Adipose tissue (tissue), 3 donors: Measurements from ENCODE around the gene MIEF2. TPM values are rescaled to one million over a fixed set of nuclear protein-coding genes. Genes with fewer than 3 reads are reported as not detected.

Source experiments
- H3K27ac ChIP-seq: one replicate; pipeline ENCODE4 v1.5.1; 2013; ENCODE audit warnings: low read depth, low read length
- whole genome bisulfite sequencing, 3 donors: extraction: QIAGEN DNeasy Blood & Tissue Kit; methylation state at CpG; one replicate each; pipeline ENCODE4 v1.1.7; 2013; 5-methylcytosine and 5-hydroxymethylcytosine counted together
- polyA plus RNA-seq, 3 donors: library from polyadenylated mRNA; stranded (reverse); fragments of 200-250 nt; gene quantifications; one replicate each; pipeline ENCODE4 v1.2.3, GENCODE V29; 2013
- donor health status: healthy with polysubstance abuse.
- donor health status: Bipolar disorder and iron deficiency.
- donor health status: healthy.

Gene MIEF2
- polyA plus RNA-seq, 3 donors, result 2.2 to 8.5 (median 3.0) TPM

DNA sequence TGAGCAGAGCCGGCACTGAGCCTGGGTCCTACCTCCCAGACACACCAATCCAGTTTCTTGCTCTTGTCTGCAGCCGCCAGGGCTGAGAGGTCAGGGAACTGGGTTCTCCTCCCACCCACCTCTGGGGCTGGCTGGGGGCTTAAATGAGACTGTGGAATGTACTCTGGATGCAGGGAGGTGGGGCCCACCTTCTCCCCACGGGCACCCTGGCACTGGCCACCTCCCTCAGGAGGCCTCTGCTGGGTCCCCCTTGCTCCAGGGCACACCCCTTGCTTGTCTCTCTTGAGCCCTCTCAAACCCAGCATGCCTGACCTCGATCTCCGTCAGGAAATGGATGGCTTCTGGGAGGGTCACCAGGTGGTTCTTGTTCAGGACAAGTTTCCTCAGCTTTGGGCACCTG is 8.3 kb upstream of the MIEF2 start:
- WGBS, 3 donors, result 81 to 86% (median 82%) methylated on average over 5 of the region's 5 CpGs

DNA sequence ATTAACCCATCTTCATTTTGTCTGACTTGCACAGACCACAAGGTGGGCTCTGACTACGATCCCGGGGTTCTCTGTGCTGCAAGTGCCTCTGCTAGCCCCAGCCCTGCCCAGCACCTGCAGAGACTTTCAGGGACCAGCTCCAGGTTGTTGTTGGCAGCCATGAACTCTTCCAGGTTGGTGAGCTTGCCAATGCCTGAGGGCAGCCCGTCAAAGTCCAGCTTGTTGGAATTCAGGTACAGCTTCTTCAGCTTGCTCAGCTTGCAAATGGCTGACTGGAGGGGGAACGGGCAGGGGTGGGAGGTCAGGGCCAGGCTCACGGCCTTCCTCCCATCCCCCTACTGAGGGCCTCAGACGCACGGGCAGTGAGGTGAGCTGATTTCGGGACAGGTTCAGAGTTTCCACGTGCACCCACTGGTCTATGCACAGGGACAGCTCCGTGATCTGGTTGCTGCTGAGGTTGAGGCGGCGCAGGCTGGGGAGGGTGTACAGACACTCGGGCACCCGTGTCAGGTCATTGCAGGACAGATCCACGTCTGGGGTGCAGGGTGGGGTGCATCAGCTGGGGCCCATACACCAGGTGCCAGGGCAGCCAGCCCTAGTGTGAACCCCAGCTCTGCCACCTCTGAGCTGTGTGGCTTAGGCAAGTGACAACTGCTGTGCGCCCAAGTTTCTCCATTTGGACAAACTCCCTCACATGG is 7.1 kb upstream of the MIEF2 start:
- WGBS, 3 donors, result 85 to 89% (median 88%) methylated on average over 16 of the region's 16 CpGs
- no peak overlapping the region for H3K27ac ChIP-seq

More for the DNA sequence above, 8.3 kb upstream of the MIEF2 start:
- H3K27ac ChIP-seq, result no peak overlapping the region

DNA sequence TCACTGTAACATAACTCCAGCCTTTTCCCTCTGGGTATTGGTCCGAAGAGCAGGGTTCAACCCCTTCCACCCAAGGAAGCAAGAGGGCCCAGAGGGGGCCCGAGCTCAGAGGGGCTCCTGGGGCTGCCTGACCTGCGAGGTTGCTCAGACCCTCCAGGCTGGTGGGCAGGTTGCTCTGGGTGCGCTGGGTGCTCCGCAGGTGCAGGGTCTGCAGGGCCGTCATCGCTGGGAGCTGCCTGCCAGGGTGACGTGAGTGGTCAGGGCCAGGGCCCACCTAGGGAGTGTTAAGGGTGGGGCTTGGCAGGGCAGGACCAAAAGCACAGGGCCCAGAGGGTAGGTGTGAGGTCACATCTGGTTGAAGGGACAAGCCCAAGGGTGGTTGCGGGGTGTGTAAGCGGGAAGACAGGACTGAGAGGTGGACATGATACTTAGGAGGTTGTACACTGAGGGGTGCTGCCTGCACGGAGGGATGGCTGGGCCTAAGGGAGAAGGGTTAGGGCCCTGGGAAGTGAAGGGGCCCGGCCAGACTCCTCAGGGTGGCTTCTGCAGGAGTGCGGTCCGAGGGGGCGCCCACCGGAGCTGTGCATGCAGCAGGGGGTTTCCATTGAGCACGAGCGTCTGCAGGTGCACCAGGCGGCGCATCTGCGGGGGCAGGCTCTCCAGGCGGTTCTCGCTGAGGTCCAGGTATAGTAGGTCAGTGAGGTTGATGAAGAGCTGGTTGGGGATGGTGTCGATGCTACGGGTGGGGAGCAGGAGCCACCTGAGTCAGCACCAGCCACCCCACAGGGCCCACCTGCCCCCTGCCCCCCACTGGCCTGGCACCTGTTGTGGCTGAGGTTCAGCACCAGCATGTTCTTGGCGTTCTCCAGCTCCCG is 6.3 kb upstream of the MIEF2 start:
- 91 to 94% (median 92%) methylated on average over 24 to 27 of the region's 27 CpGs for WGBS, 3 donors
- H3K27ac ChIP-seq, result no peak overlapping the region

DNA sequence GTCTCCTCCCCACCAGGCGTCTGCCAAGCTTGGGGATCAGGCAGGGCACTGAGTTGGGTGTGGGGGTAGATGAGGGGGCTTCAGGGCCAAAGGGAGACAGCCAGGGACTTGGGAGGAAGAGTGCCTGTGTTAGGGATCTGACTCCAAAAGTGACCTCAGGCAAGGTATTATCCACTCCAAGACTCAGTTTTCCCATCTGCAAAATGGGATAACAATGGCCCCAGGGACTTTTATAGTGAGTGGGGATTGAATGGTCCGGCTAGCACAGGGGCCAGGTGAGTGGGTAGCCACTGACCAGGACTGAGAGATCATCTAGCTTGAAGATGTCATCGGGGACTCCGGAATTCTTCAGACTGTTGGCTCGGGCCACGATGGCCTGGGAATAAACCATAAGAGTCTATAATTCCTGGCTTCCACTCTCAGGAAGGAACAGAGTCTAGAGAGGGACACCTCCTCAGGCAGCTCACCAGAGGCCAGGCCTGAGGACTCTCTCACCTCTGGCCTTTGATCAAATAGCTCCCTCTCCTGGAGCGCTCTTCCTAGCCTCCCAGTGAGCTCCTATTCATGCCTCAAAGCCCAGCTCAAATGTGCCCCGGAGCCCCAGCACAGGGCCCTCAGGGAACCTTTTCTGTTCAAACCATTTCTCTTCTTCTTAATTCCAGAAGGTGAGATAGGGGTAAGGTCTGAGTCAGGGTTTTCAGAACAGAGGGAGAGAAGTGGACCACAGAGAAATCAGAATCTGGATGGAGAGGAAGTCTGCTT is 5.4 kb upstream of the MIEF2 start:
- H3K27ac ChIP-seq, result no peak overlapping the region
- 95 to 98% (median 97%) methylated on average over 8 of the region's 8 CpGs for WGBS, 3 donors

DNA sequence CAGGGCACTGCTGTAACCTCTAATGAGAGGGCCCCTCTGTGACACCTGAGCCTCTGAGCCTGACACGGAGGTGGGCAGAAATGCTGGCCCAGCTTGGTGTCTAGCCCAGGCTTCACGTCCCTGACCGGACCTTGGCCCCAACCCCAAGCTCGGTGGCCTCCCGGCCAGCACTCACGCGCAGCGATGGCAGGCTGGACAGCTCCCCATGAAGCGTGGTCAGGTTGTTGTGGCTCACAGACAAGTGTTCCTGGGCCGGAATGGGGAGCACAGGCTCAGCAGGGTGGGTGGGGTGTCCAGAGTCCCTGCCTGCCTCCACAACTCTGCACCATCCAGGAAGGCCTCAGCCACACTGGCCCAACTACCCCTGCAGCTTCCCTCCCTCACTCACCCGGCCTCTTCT is 4.1 kb upstream of the MIEF2 start:
- no peak overlapping the region for H3K27ac ChIP-seq
- WGBS, 3 donors, result 67 to 85% (median 77%) methylated on average over 11 of the region's 11 CpGs

DNA sequence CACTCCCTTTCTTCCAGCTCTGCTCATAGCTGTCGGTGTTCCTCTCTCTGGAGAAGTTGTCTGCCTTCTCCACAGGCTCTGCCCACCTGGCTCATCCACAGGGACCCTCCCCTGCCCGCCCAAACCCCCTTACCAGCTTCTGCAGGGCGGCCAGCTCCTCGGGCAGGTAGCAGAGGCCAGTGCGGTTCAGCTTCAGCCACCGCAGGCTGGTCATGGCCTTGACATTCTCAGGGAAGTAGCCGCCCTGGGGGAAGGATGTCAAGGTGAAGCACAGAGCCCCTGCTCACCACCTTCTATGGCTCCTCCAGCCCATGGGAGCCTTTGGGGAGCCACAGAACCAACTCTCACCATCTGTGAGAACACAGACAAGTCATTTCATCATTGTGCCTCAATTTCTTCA is 3.7 kb upstream of the MIEF2 start:
- WGBS, 3 donors, result 53 to 87% (median 86%) methylated on average over 7 of the region's 7 CpGs

DNA sequence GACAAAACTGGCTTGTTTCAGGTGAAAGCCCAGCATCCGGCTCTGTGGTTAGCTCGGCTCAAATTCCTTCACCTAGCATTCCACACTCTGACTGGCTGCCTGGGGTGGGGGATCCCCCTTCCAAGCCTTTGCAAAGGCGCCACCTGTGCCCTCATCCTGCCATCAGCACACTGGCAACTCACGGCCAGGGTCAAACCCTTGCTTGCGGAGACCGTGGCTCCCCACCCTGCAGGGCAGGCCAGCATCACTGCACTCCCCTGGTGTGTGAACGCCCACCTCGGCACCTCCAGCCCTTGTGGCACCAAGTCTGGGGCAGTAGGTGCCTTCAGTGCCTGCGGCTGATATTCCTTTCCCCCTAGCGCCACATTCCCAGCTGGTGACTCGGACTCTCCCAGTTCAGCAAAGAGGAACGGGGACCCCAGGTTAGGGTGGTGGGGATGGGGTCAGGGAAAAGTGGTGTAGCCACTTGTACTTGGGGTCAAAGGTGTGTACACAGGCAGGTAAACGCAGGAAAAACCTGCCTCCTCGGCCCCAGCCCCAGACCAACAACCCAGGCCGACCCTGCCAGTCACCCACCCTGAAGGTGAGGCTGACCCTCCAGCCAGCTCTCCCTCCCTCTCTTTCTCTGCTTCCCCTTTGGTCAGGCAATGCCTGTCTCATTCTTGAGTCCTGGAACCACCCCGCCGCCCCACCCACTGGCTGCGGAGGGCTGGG is 3.0 kb upstream of the MIEF2 start:
- WGBS, 3 donors, result 13 to 31% (median 24%) methylated on average over 18 of the region's 18 CpGs
- peak overlapping the region; percentile 45 for H3K27ac ChIP-seq

More for the DNA sequence above, 3.7 kb upstream of the MIEF2 start:
- H3K27ac ChIP-seq, result no peak overlapping the region

DNA sequence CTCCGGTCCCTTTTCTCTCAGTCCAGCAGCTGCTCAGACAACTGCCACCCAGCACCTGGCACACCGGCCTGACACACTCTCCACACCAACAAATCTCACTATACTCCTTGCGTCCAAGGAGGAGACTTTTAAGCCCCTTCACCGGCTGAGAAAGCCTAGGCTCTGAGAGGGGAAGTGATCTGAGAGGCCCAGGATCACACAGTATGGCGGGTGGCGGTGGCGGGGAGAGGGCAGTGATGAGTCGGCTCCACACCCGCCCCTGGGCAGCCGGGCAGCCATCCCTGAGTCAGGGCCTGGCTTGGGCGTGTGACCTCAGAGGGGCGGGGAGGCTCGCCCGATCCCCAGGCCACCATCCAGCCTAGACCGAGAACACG is 2.5 kb upstream of the MIEF2 start:
- peak overlapping the region; percentile 45 for H3K27ac ChIP-seq
- WGBS, 3 donors, result 0 to 1% (median 0%) methylated on average over 13 to 16 of the region's 16 CpGs

DNA sequence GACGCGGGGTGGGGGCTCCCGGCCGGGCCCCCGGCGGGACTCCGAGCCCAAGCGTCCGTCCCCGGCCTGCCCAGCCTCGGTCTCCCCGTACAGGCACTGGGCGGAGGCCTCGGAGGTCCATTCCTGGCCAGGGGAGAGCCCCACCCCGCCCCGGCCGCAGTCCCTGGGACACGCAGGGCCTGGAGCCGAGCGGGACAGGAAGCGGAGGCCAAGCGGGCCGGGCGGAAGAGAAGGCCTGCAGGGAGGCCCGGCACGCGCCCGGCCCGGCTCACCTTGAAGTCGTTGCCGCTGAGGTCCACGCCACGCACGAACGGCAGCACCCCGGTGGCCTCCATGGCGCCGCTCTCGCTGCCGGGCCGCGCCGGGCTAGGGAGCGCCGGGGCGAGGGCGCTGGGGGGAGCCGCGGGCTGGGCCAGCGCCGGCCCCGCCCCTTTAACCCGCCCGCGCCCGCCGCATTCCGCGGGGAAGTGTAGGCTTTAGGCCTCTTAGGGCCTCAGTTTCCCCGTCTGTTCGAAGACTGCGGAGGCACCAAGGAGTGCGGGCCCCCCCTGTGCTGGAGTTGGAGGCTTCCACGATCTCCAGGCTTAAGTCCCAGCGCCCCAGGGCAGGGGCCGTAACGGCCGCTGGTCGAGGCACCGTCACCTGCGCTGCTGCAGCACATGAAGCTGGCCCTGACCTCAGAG is 2.0 kb upstream of the MIEF2 start, which contains the start of gene FLII:
FLII (minus strand) TSS at position 383 of the 683 bp plus-strand sequence; CDS start at position 335, 48 bp downstream.
- peak within 1 kb of the TSS; percentile 45 for H3K27ac ChIP-seq
- whole genome bisulfite sequencing, 3 donors, result 1 to 2% (median 1%) methylated on average over 60 to 71 of the region's 71 CpGs

DNA sequence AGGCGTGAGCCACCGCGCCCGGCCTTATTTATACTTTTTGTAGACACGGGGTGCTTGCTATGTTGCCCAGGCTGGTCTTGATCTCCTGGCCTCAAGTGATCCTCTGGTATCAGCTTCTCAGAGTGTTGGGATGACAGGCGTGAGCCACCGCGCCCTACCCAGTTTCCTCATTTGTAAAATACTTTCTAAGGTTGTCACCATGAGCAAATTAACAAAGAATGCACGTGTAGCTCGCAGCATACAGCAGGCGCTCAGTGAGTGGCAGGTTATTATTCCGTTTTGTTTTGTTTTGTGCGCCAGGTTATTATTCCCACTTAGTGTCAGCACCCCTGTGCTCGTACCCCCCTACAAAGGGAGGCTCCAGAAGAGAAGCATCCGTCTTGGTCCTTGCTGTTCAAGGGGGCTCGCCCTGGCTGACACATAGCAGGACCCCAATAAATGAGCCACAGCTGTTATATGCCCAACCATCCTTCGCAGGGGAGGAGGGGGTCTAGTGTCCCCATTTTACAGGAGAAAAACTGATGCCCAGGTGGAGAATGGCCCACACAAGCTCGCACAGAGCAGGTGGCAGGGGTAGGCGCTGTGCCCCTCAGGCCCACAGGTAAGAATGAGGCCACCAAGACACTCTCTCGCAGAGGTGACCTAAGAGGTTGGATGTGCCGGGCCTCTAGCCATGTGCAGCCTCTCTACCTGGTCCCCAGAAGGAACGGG is 686 bp upstream of the MIEF2 start:
- no peak overlapping the region for H3K27ac ChIP-seq
- 67 to 71% (median 69%) methylated on average over 22 of the region's 22 CpGs for WGBS, 3 donors

DNA sequence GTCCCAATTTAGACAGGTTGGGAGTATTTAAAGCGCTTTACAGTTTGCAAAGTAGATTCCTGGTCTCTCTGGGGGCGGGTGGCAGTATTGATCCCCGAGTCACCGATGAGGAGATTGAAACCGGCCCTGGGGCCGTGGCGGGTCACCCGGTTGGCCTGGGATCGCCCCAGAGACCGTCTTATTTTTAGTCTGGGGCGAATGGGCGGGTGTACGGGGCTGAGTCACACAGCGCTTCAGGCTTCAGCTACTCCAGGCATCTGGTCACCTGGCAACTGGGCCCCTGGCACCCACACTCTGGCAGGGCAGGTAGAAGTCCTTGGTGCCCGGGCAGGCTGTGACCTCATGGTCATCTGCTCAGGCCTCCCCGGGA is 669 bp downstream of the MIEF2 start:
- 1 to 6% (median 3%) methylated on average over 16 of the region's 16 CpGs for WGBS, 3 donors
- H3K27ac ChIP-seq, result no peak overlapping the region

DNA sequence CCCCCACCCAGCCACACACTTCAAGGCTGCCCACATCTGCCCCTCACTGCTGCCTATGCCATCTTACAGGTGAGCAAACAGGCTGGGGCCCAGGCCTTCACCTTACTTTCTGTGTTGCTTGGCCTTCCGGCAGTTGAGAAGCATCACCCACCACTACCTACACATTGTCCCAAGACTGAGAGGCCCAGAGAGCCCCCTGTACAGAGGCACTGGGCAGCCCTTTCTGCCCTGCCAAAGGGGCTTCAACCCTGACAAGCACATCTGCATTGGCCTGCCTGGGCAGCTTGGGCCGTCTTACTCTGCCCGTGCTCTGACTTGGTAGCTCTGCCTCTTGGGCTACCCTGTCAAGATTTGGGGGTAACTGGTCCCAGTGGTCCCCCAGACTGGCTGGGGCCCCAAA is 1.2 kb downstream of the MIEF2 start:
- WGBS, 3 donors, result 63 to 98% (median 89%) methylated on average over 3 of the region's 3 CpGs
- no peak overlapping the region for H3K27ac ChIP-seq

DNA sequence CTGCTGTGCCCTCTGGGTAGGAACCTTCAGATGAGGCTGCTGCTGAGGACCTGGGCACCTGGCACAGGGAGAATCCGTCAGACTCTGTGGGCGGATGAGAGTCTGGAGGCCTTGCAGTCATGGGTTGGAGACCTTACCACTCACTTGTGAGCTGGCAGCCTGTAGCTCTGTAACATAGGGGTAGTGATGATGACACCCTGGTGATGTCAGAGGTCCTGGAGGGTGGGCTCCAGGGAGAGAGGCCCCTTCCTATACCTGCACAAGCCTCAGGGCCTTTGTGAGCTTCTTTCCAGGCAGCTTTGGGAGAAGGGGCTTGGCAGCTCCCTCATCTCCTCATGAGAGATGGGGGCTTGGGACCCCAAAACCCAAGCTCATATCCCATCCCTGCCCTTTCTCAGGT is 1.6 kb downstream of the MIEF2 start:
- no peak overlapping the region for H3K27ac ChIP-seq
- 72 to 88% (median 86%) methylated on average over 2 of the region's 2 CpGs for WGBS, 3 donors

DNA sequence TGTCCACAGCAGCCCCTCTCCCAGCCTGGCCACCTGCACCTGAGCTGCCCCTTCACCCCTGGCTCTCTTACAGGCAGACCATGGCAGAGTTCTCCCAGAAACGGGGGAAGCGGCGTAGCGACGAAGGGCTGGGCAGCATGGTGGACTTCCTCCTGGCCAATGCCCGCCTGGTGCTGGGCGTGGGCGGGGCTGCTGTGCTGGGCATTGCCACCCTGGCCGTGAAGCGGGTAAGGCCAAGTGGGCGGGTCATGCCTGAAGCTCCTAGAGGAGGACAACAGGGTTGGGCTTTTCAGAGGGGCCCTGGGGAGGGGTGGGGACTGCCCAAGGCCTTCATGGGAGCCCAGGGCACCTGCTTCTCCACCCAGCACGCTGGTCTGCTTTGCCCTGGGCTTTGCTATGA is 2.2 kb downstream of the MIEF2 start:
- 44 to 89% (median 88%) methylated on average over 12 of the region's 12 CpGs for WGBS, 3 donors
- no peak overlapping the region for H3K27ac ChIP-seq

DNA sequence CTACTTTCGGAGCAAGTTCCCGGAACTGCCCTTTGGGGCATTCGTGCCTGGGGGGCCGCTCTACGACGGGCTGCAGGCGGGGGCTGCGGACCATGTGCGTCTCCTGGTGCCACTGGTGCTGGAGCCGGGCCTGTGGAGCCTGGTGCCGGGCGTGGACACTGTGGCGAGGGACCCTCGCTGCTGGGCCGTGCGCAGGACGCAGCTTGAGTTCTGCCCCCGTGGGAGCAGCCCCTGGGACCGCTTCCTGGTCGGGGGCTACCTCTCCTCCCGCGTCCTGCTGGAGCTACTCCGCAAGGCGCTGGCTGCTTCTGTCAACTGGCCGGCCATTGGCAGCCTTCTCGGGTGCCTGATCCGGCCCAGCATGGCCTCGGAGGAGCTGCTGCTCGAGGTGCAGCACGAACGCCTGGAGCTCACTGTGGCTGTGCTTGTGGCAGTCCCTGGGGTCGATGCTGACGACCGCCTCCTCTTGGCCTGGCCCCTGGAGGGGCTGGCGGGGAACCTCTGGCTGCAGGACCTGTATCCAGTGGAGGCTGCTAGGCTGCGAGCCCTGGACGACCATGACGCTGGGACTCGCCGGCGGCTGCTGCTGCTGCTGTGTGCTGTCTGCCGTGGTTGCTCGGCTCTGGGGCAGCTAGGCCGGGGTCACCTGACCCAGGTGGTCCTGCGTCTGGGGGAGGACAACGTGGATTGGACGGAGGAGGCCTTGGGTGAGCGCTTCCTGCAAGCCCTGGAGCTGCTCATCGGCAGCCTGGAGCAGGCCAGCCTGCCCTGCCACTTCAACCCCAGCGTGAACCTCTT is 3.6 kb downstream of the MIEF2 start:
- WGBS, 3 donors, result 92 to 94% (median 93%) methylated on average over 40 to 50 of the region's 50 CpGs
- H3K27ac ChIP-seq, result no peak overlapping the region

DNA sequence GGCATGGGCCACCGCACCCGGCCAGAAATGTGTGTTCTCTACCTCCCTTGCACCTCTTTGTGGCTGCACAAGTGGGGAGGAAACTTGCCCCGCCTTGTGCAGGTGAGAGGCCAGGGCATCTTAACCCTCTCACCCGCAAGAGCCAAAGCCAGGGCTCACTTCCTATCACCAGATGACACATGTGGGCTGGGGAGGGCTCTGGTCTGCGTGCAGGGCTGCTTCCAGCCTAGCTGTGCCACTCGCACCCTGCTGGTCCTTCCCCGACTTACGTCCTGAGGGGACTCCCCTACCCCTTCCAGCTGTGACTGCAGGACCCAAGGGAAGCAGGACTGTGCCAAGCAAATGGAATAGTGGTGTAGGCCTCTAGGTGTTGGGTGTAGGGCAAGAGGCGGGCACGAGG is 6.9 kb downstream of the MIEF2 start:
- no peak overlapping the region for H3K27ac ChIP-seq
- WGBS, 3 donors, result 80 to 83% (median 82%) methylated on average over 10 of the region's 10 CpGs
